GM12878 (cell line): Measurements from ENCODE around the gene OTUD6A.

Experiments used
- ASH2L ChIP-seq: fragments of 300-600, 200-600 bp; sonication (generic); IDR thresholded peaks from 2 replicates; pipeline ENCODE4 v1.6.1; 2017; ENCODE audit warnings: low read depth, mild to moderate bottlenecking, borderline replicate concordance
- CEBPZ ChIP-seq: fragments of 150-350 bp; IDR thresholded peaks from 2 replicates; pipeline ENCODE4 v1.6.1; 2016; ENCODE audit warnings: low read depth, low read length
- CTCF ChIP-seq, 3 experiments: IDR thresholded peaks in 2 of 3; conservative IDR thresholded peaks in 1 of 3; 2 replicates each; pipeline ENCODE4 v1.5.1; 2011; ENCODE audit warnings: low read depth in 3 of 3, low read length in 3 of 3, mild to moderate bottlenecking in 3 of 3, control low read depth in 2 of 3, moderate library complexity in 2 of 3, inconsistent platforms in 1 of 3, mixed read lengths in 1 of 3; ENCODE audit not compliant: control insufficient read depth in 2 of 3, insufficient read depth in 1 of 3; ENCODE audit errors: extremely low read depth in 1 of 3
- EZH2 ChIP-seq: IDR thresholded peaks from 2 replicates; pipeline ENCODE4 v1.6.1; 2012; ENCODE audit warnings: low read depth, mild to moderate bottlenecking, control low read depth, inconsistent platforms, low read length, borderline replicate concordance; ENCODE audit not compliant: control insufficient read depth
- GABPA ChIP-seq: IDR thresholded peaks from 2 replicates; pipeline ENCODE4 v1.6.1; 2014; ENCODE audit warnings: antibody characterized with exemption, low read depth, mild to moderate bottlenecking, inconsistent platforms
- MXI1 ChIP-seq: fragments of 150-350 bp; IDR thresholded peaks from 2 replicates; pipeline ENCODE4 v1.6.1; 2011; ENCODE audit warnings: low read depth, mild to moderate bottlenecking, inconsistent platforms, low read length, improper control_type of control experiment
- NFXL1 ChIP-seq: fragments of 450-650 bp; IDR thresholded peaks from 2 replicates; pipeline ENCODE4 v1.6.1; 2017; ENCODE audit warnings: antibody characterized with exemption, mild to moderate bottlenecking, borderline replicate concordance
- POLR2AphosphoS5 ChIP-seq: IDR thresholded peaks from 2 replicates; pipeline ENCODE4 v1.6.1; 2011; ENCODE audit warnings: mild to moderate bottlenecking, low read length, inconsistent platforms
- PRDM15 ChIP-seq: fragments of 450-650 bp; formaldehyde crosslinking; IDR thresholded peaks from 2 replicates; pipeline ENCODE4 v1.4.0; 2020; ENCODE audit warnings: mild to moderate bottlenecking, moderate library complexity
- RAD21 ChIP-seq: IDR thresholded peaks from 2 replicates; pipeline ENCODE4 v1.6.1; 2011; ENCODE audit warnings: mild to moderate bottlenecking, low read depth, low read length, moderate library complexity; ENCODE audit not compliant: insufficient read depth
- SRF ChIP-seq, 2 experiments: IDR thresholded peaks; 2 replicates each; pipeline ENCODE4 v1.6.1; 2011; ENCODE audit warnings: low read depth in 2 of 2, low read length in 2 of 2, mild to moderate bottlenecking in 1 of 2, moderate library complexity in 1 of 2
- YY1 ChIP-seq: IDR thresholded peaks from 2 replicates; pipeline ENCODE4 v1.6.1; 2011; ENCODE audit warnings: low read depth, mild to moderate bottlenecking, low read length
- ZSCAN29 ChIP-seq: fragments of 450-650 bp; IDR thresholded peaks from 2 replicates; pipeline ENCODE4 v1.6.1; 2017; ENCODE audit warnings: mild to moderate bottlenecking, moderate library complexity

GRCh38 chrX:70012756-70013155 is 49.5 kb upstream of the OTUD6A start:
- TF ChIP-seq NFXL1 (no peak), ZSCAN29 (no peak), POLR2AphosphoS5 (no peak), CTCF (IDR thresholded peaks at IDR 0.05 in 2 of 3, conservative IDR thresholded peaks at IDR 0.05 in 1 of 3; ENCODE audit: control insufficient read depth in 2 of 3, extremely low read depth in 1 of 3, insufficient read depth in 1 of 3, low read depth in 3 of 3, low read length in 3 of 3) (no peak), ASH2L (no peak), EZH2 (no peak), CEBPZ (no peak), YY1 (no peak), MXI1 (no peak), PRDM15 (CRISPR knock-in tag) (no peak), RAD21 (no peak), GABPA (no peak), SRF (IDR thresholded peaks at IDR 0.05; ENCODE audit: low read depth in 2 of 2, low read length in 2 of 2) (no peak)
